ENCODE measurements around the gene DPP9.
"Not testable (repeated sequence)": the region's sequence is repeated elsewhere in the genome, so short reads cannot be mapped to it uniquely, and the experiment has no call there.

DNA sequence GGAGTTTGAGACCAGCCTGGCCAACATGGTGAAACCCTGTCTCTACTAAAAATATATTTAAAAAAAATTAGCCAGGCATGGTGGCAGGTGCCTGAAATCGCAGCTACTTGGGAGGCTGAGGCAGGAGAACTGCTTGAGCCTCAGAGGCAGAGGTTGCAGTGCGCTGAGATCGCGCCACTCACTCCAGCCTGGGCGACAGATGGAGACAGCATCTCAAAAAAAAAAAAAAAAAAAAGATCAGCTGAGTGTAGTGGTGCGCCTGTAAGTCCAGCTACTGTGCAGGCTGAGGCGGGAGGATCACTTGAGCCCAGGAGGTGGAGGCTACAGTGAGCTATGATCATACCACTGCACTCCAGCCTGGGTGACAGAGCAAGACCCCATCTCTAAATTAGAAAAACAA, 43.6 kb downstream of the DPP9 start:
- not testable (repeated sequence) for TF ChIP-seq POLR2A, CTCF (IDR thresholded peaks at IDR 0.05)

Data from right lobe of liver (tissue), 4 donors.